NCI-H2196 (cell line): Measurements from ENCODE around the gene PLEKHJ1.

Experiments used
- DNase-seq: peaks from one replicate; lab custom pipeline; 2025; ENCODE audit not compliant: unreplicated experiment; lab: John Stamatoyannopoulos, UW

The PLEKHJ1 gene

GRCh38 chr19:2270157-2270422 lies 34.0 kb upstream of the PLEKHJ1 start:
- DNase-seq, result no peak

GRCh38 chr19:2269244-2270156 lies 33.4 kb upstream of the PLEKHJ1 start:
- DNase-seq, result peak; percentile 95

GRCh38 chr19:2268861-2269243 lies 32.7 kb upstream of the PLEKHJ1 start:
- no peak for DNase-seq

- no peak for DNase-seq
These were observed 32.3 kb upstream of the PLEKHJ1 start for GRCh38 chr19:2268480-2268830.

- DNase-seq, result peak; percentile 66
These were observed 30.3 kb upstream of the PLEKHJ1 start for GRCh38 chr19:2266183-2266993.

GRCh38 chr19:2261438-2262172 lies 25.5 kb upstream of the PLEKHJ1 start:
- no peak for DNase-seq

GRCh38 chr19:2260341-2260805 lies 24.2 kb upstream of the PLEKHJ1 start:
- DNase-seq, result no peak

- no peak for DNase-seq
These were observed 23.2 kb upstream of the PLEKHJ1 start for GRCh38 chr19:2259336-2259735.

- DNase-seq, result no peak
These were observed 20.0 kb upstream of the PLEKHJ1 start, which contains the start of gene JSRP1 for GRCh38 chr19:2255982-2256685. Gene JSRP1, minus strand, starts transcription at chr19:2256417. Its CDS starts 1,103 bp downstream, at chr19:2255314.

- no peak for DNase-seq
These were observed 19.1 kb upstream of the PLEKHJ1 start for GRCh38 chr19:2255112-2255845.

- no peak for DNase-seq
These were observed 18.1 kb upstream of the PLEKHJ1 start for GRCh38 chr19:2254064-2254872.

- no peak for DNase-seq
These were observed 17.3 kb upstream of the PLEKHJ1 start for GRCh38 chr19:2253106-2254063.

GRCh38 chr19:2252797-2253105 lies 16.6 kb upstream of the PLEKHJ1 start:
- no peak for DNase-seq

GRCh38 chr19:2252055-2252796 lies 16.1 kb upstream of the PLEKHJ1 start:
- DNase-seq, result no peak

- DNase-seq, result no peak
These were observed 15.3 kb upstream of the PLEKHJ1 start for GRCh38 chr19:2251106-2252054.

GRCh38 chr19:2250766-2251105 lies 14.6 kb upstream of the PLEKHJ1 start:
- no peak for DNase-seq
